Parathyroid adenoma (tissue), 2 donors: ENCODE data around the gene PSME1.
A peak's percentile ranks its signal among the peaks of the same experiment; 100 is the strongest.

Source experiments
- H2AFZ ChIP-seq: fragments of 300-600 bp; sonication (generic); one replicate; pipeline ENCODE4 v1.7.0; 2017; ENCODE audit warnings: antibody characterized with exemption, mild to moderate bottlenecking
- H3K27ac ChIP-seq: fragments of 300-600 bp; sonication (generic); one replicate; pipeline ENCODE4 v1.7.0; 2017
- H3K27me3 ChIP-seq: fragments of 300-600 bp; sonication (generic); one replicate; pipeline ENCODE4 v1.7.0; 2017; ENCODE audit warnings: low read length; ENCODE audit not compliant: control insufficient read depth, insufficient read depth
- H3K36me3 ChIP-seq: fragments of 300-600 bp; sonication (generic); one replicate; pipeline ENCODE4 v1.7.0; 2017; ENCODE audit warnings: low read length; ENCODE audit not compliant: control insufficient read depth, insufficient read depth
- H3K4me1 ChIP-seq: fragments of 300-600 bp; sonication (generic); one replicate; pipeline ENCODE4 v1.7.0; 2017; ENCODE audit warnings: control low read depth
- H3K4me2 ChIP-seq: fragments of 300-600 bp; sonication (generic); one replicate; pipeline ENCODE4 v1.7.0; 2017; ENCODE audit warnings: low read length
- H3K4me3 ChIP-seq: fragments of 300-600 bp; sonication (generic); one replicate; pipeline ENCODE4 v1.7.0; 2017; ENCODE audit warnings: low read depth, low read length
- H3K79me2 ChIP-seq: fragments of 300-600 bp; sonication (generic); one replicate; pipeline ENCODE4 v1.7.0; 2017; ENCODE audit warnings: control low read depth
- H3K9ac ChIP-seq: fragments of 300-600 bp; sonication (generic); one replicate; pipeline ENCODE4 v1.7.0; 2017; ENCODE audit warnings: mild to moderate bottlenecking
- H3K9me3 ChIP-seq: fragments of 300-600 bp; sonication (generic); one replicate; pipeline ENCODE4 v1.7.0; 2017; ENCODE audit warnings: low read length; ENCODE audit not compliant: control insufficient read depth
- CTCF ChIP-seq: fragments of 300-600 bp; sonication (generic); IDR thresholded peaks from one replicate; pipeline ENCODE4 v1.7.0; 2017; ENCODE audit warnings: antibody characterized with exemption, mild to moderate bottlenecking
- donor health status: primary hyperparathyroidism.

PSME1 gene

GRCh38 chr14:24146978-24147760 is 11.2 kb downstream of the PSME1 start, which contains the start of gene RNF31:
TSS of gene RNF31 (plus strand) at chr14:24147498. CDS start at chr14:24147699, 201 bp downstream.
- H3K9ac ChIP-seq, result peak within 1 kb of the TSS; percentile 74
- no peaks in the 10 kb centered on the region for H3K36me3 ChIP-seq
- peak within 1 kb of the TSS; percentile 96 for H2AFZ ChIP-seq
- peak within 1 kb of the TSS; percentile 89 for H3K4me2 ChIP-seq
- no peak for TF ChIP-seq CTCF
- no peaks in the 10 kb centered on the region for H3K27me3 ChIP-seq
- peaks cover 21% of the 10 kb centered on the region for H3K79me2 ChIP-seq
- no peaks in the 10 kb centered on the region for H3K9me3 ChIP-seq
- H3K27ac ChIP-seq, result peak within 1 kb of the TSS; percentile 93
- peaks cover 14% of the 10 kb centered on the region for H3K4me1 ChIP-seq
- peak within 1 kb of the TSS; percentile 72 for H3K4me3 ChIP-seq

- TF ChIP-seq CTCF, result no peak
- Histone ChIP-seq H2AFZ (peak overlapping the region; percentile 96), H3K4me1 (peaks cover 14% of the 10 kb centered on the region), H3K27ac (peak overlapping the region; percentile 93), H3K4me3 (peak overlapping the region; percentile 72), H3K4me2 (peak overlapping the region; percentile 89), H3K79me2 (peaks cover 21% of the 10 kb centered on the region), H3K9me3 (no peaks in the 10 kb centered on the region), H3K9ac (peak overlapping the region; percentile 74), H3K36me3 (no peaks in the 10 kb centered on the region), H3K27me3 (no peaks in the 10 kb centered on the region)
Measured at GRCh38 chr14:24147761-24148428, 11.9 kb downstream of the PSME1 start.

GRCh38 chr14:24149302-24149969 is 13.4 kb downstream of the PSME1 start:
- Histone ChIP-seq H3K27ac (no peak overlapping the region), H2AFZ (no peak overlapping the region), H3K9ac (no peak overlapping the region), H3K4me1 (peaks cover 14% of the 10 kb centered on the region), H3K4me3 (no peak overlapping the region), H3K27me3 (no peaks in the 10 kb centered on the region), H3K4me2 (no peak overlapping the region), H3K36me3 (no peaks in the 10 kb centered on the region), H3K79me2 (peaks cover 17% of the 10 kb centered on the region), H3K9me3 (no peaks in the 10 kb centered on the region)
- TF ChIP-seq CTCF, result no peak

- peaks cover 17% of the 10 kb centered on the region for H3K79me2 ChIP-seq
- peaks cover 14% of the 10 kb centered on the region for H3K4me1 ChIP-seq
- no peak overlapping the region for H3K27ac ChIP-seq
- no peak overlapping the region for H3K4me2 ChIP-seq
- H3K36me3 ChIP-seq, result no peaks in the 10 kb centered on the region
- H3K9me3 ChIP-seq, result no peaks in the 10 kb centered on the region
- H3K4me3 ChIP-seq, result no peak overlapping the region
- H3K9ac ChIP-seq, result no peak overlapping the region
- no peak for TF ChIP-seq CTCF
- no peaks in the 10 kb centered on the region for H3K27me3 ChIP-seq
- no peak overlapping the region for H2AFZ ChIP-seq
Measured at GRCh38 chr14:24150061-24150460, 14.1 kb downstream of the PSME1 start.
